Activated naive CD4-positive, alpha-beta T cell treated with anti-CD3 and anti-CD28 coated beads, Interleukin-2, amount 50 U/mL, for 24 hours (primary cell): ENCODE data around the gene PRR29.
"Not testable (repeated sequence)": the region's sequence is repeated elsewhere in the genome, so short reads cannot be mapped to it uniquely, and the experiment has no call there.

ENCODE experiments used
- H3K27ac Mint-ChIP-seq: one replicate; pipeline ENCODE4 v1.8.0; 2021; ENCODE audit warnings: mild to moderate bottlenecking, mixed read lengths
- H3K27me3 Mint-ChIP-seq: one replicate; pipeline ENCODE4 v1.8.0; 2021; ENCODE audit warnings: mixed read lengths
- H3K36me3 Mint-ChIP-seq: one replicate; pipeline ENCODE4 v1.8.0; 2021; ENCODE audit warnings: mixed read lengths
- H3K4me1 Mint-ChIP-seq: one replicate; pipeline ENCODE4 v1.8.0; 2021; ENCODE audit warnings: mixed read lengths
- H3K4me3 Mint-ChIP-seq: one replicate; pipeline ENCODE4 v1.8.0; 2021; ENCODE audit warnings: mild to moderate bottlenecking, mixed read lengths
- H3K9me3 Mint-ChIP-seq: one replicate; pipeline ENCODE4 v1.8.0; 2021; ENCODE audit warnings: mixed read lengths

The PRR29 gene

GRCh38 chr17:64015447-64015846, 17.3 kb downstream of the PRR29 start:
- Mint-ChIP-seq H3K27ac (peak overlapping the region; percentile 100), H3K36me3 (peaks cover 17% of the 10 kb centered on the region), H3K9me3 (no peaks in the 10 kb centered on the region), H3K4me1 (peaks cover 78% of the 10 kb centered on the region), H3K27me3 (no peaks in the 10 kb centered on the region), H3K4me3 (peak overlapping the region; percentile 80)

GRCh38 chr17:64016231-64016784, 18.2 kb downstream of the PRR29 start:
- Mint-ChIP-seq H3K36me3 (peaks cover 13% of the 10 kb centered on the region), H3K9me3 (no peaks in the 10 kb centered on the region), H3K4me1 (peaks cover 73% of the 10 kb centered on the region), H3K27me3 (no peaks in the 10 kb centered on the region), H3K27ac (peak overlapping the region; percentile 75), H3K4me3 (peak overlapping the region; percentile 80)

- peaks cover 7% of the 10 kb centered on the region for H3K36me3 Mint-ChIP-seq
- H3K9me3 Mint-ChIP-seq, result no peaks in the 10 kb centered on the region
- no peaks in the 10 kb centered on the region for H3K27me3 Mint-ChIP-seq
- H3K27ac Mint-ChIP-seq, result peak overlapping the region; percentile 75
- peaks cover 73% of the 10 kb centered on the region for H3K4me1 Mint-ChIP-seq
- peak overlapping the region; percentile 80 for H3K4me3 Mint-ChIP-seq
Measured at GRCh38 chr17:64016974-64017373, 18.8 kb downstream of the PRR29 start.

GRCh38 chr17:64017381-64017980, 19.3 kb downstream of the PRR29 start:
- peak overlapping the region; percentile 96 for H3K4me3 Mint-ChIP-seq
- peaks cover 6% of the 10 kb centered on the region for H3K36me3 Mint-ChIP-seq
- peak overlapping the region; percentile 96 for H3K27ac Mint-ChIP-seq
- no peaks in the 10 kb centered on the region for H3K27me3 Mint-ChIP-seq
- no peaks in the 10 kb centered on the region for H3K9me3 Mint-ChIP-seq
- H3K4me1 Mint-ChIP-seq, result peaks cover 74% of the 10 kb centered on the region

- Mint-ChIP-seq H3K4me1 (peaks cover 74% of the 10 kb centered on the region), H3K27ac (peak overlapping the region; percentile 97), H3K4me3 (peak overlapping the region; percentile 96)
- H3K36me3 Mint-ChIP-seq, H3K9me3 Mint-ChIP-seq, H3K27me3 Mint-ChIP-seq: not testable (repeated sequence)
Measured at GRCh38 chr17:64019551-64019961, 21.4 kb downstream of the PRR29 start.

GRCh38 chr17:64020056-64020766, 22.1 kb downstream of the PRR29 start, which contains the start of gene ICAM2:
Gene ICAM2 (minus strand): TSS chr17:64020633. CDS start chr17:64006691, 13,942 bp downstream.
- peak within 1 kb of the TSS; percentile 96 for H3K4me3 Mint-ChIP-seq
- H3K4me1 Mint-ChIP-seq, result peaks cover 74% of the 10 kb centered on the region
- H3K36me3 Mint-ChIP-seq, result peaks cover 4% of the 10 kb centered on the region
- peak within 1 kb of the TSS; percentile 97 for H3K27ac Mint-ChIP-seq
- H3K27me3 Mint-ChIP-seq, result no peaks in the 10 kb centered on the region
- H3K9me3 Mint-ChIP-seq, result no peaks in the 10 kb centered on the region

- Mint-ChIP-seq H3K27me3 (no peaks in the 10 kb centered on the region), H3K4me3 (peak overlapping the region; percentile 50), H3K27ac (peak overlapping the region; percentile 97), H3K9me3 (no peaks in the 10 kb centered on the region), H3K4me1 (peaks cover 69% of the 10 kb centered on the region), H3K36me3 (peaks cover 2% of the 10 kb centered on the region)
Measured at GRCh38 chr17:64022611-64023063, 24.5 kb downstream of the PRR29 start.

GRCh38 chr17:64024215-64024654, 26.1 kb downstream of the PRR29 start:
- Mint-ChIP-seq H3K4me3 (no peak overlapping the region), H3K27me3 (no peaks in the 10 kb centered on the region), H3K36me3 (no peaks in the 10 kb centered on the region), H3K27ac (peak overlapping the region; percentile 89), H3K9me3 (no peaks in the 10 kb centered on the region), H3K4me1 (peaks cover 68% of the 10 kb centered on the region)

- H3K4me3 Mint-ChIP-seq, result peak overlapping the region; percentile 83
- no peaks in the 10 kb centered on the region for H3K27me3 Mint-ChIP-seq
- H3K4me1 Mint-ChIP-seq, result peaks cover 68% of the 10 kb centered on the region
- H3K9me3 Mint-ChIP-seq, result no peaks in the 10 kb centered on the region
- peak overlapping the region; percentile 76 for H3K27ac Mint-ChIP-seq
- H3K36me3 Mint-ChIP-seq, result no peaks in the 10 kb centered on the region
Measured at GRCh38 chr17:64024781-64025731, 26.9 kb downstream of the PRR29 start.

GRCh38 chr17:64025732-64026294, 27.7 kb downstream of the PRR29 start:
- Mint-ChIP-seq H3K36me3 (no peaks in the 10 kb centered on the region), H3K4me1 (peaks cover 68% of the 10 kb centered on the region), H3K9me3 (no peaks in the 10 kb centered on the region)

GRCh38 chr17:64028874-64029464, 30.8 kb downstream of the PRR29 start:
- Mint-ChIP-seq H3K27ac (no peak overlapping the region), H3K4me3 (no peak overlapping the region), H3K9me3 (no peaks in the 10 kb centered on the region), H3K4me1 (peaks cover 38% of the 10 kb centered on the region), H3K36me3 (no peaks in the 10 kb centered on the region), H3K27me3 (no peaks in the 10 kb centered on the region)

More at GRCh38 chr17:64025732-64026294, 27.7 kb downstream of the PRR29 start:
- Mint-ChIP-seq H3K4me3 (peak overlapping the region; percentile 83), H3K27ac (peak overlapping the region; percentile 76), H3K27me3 (no peaks in the 10 kb centered on the region)

- Mint-ChIP-seq H3K4me1 (peaks cover 12% of the 10 kb centered on the region), H3K36me3 (no peaks in the 10 kb centered on the region), H3K27ac (no peak overlapping the region), H3K9me3 (no peaks in the 10 kb centered on the region), H3K27me3 (no peaks in the 10 kb centered on the region), H3K4me3 (no peak overlapping the region)
Measured at GRCh38 chr17:64032081-64032480, 33.9 kb downstream of the PRR29 start.

- H3K27me3 Mint-ChIP-seq, result no peaks in the 10 kb centered on the region
- H3K9me3 Mint-ChIP-seq, result no peaks in the 10 kb centered on the region
- no peak overlapping the region for H3K4me3 Mint-ChIP-seq
- no peaks in the 10 kb centered on the region for H3K4me1 Mint-ChIP-seq
- H3K27ac Mint-ChIP-seq, result no peak overlapping the region
- H3K36me3 Mint-ChIP-seq, result peaks cover 6% of the 10 kb centered on the region
Measured at GRCh38 chr17:64036198-64036922, 38.2 kb downstream of the PRR29 start.

GRCh38 chr17:64037180-64037579, 39.0 kb downstream of the PRR29 start:
- Mint-ChIP-seq H3K36me3 (peaks cover 8% of the 10 kb centered on the region), H3K27me3 (no peaks in the 10 kb centered on the region), H3K27ac (no peak overlapping the region)

More at GRCh38 chr17:64037180-64037579, 39.0 kb downstream of the PRR29 start:
- Mint-ChIP-seq H3K4me3 (no peak overlapping the region), H3K9me3 (no peaks in the 10 kb centered on the region), H3K4me1 (no peaks in the 10 kb centered on the region)
